Activated naive CD4-positive, alpha-beta T cell treated with anti-CD3 and anti-CD28 coated beads, Interleukin-2, amount 50 U/mL, for 72 hours (primary cell): Measurements from ENCODE around the gene RUNDC1. TPM values are rescaled to one million over a fixed set of nuclear protein-coding genes. Genes with fewer than 3 reads are reported as not detected.

Experiments used
- ATAC-seq, 2 donors: fragments of 150-1000 bp; cut with Tn5 transposase; 2 replicates each; pipeline ENCODE4 v1.10.0; 2021; ENCODE audit warnings: mild to moderate bottlenecking in 2 of 2, moderate library complexity in 2 of 2
- DNase-seq, 2 donors: peaks; one replicate each; pipeline ENCODE4 v3.0.0; 2021 to 2022; ENCODE audit warnings: low spot score in 2 of 2
- H3K27ac Mint-ChIP-seq, 2 donors: one replicate each; pipeline ENCODE4 v1.8.0; 2022; ENCODE audit warnings: mild to moderate bottlenecking in 2 of 2, mixed read lengths in 2 of 2
- H3K36me3 Mint-ChIP-seq, 2 donors: one replicate each; pipeline ENCODE4 v1.8.0; 2022; ENCODE audit warnings: mixed read lengths in 2 of 2
- H3K9me3 Mint-ChIP-seq, 2 donors: one replicate each; pipeline ENCODE4 v1.8.0; 2022; ENCODE audit warnings: mixed read lengths in 2 of 2
- total RNA-seq, 2 donors: library from RNA; stranded (reverse); gene quantifications; one replicate each; pipeline ENCODE4 v1.2.3, GENCODE V29; 2022

RUNDC1 gene
- total RNA-seq, 2 donors from 2014 or later, result 10.7 to 15.2 TPM

GRCh38 chr17:43025290-43025657 lies 44.9 kb downstream of the RUNDC1 start:
- DNase-seq, result no peak
- no peak for ATAC-seq
- H3K27ac Mint-ChIP-seq, result peak overlapping the region; percentile 48 to 50
- no peaks in the 10 kb centered on the region for H3K9me3 Mint-ChIP-seq
- no peaks in the 10 kb centered on the region for H3K36me3 Mint-ChIP-seq

- DNase-seq (no peak), ATAC-seq (no peak)
- H3K36me3 Mint-ChIP-seq, result no peaks in the 10 kb centered on the region
- H3K9me3 Mint-ChIP-seq, result no peaks in the 10 kb centered on the region
- H3K27ac Mint-ChIP-seq, result no peak overlapping the region
These were observed 45.6 kb downstream of the RUNDC1 start for GRCh38 chr17:43025766-43026537.

GRCh38 chr17:43026595-43026994 lies 46.2 kb downstream of the RUNDC1 start:
- H3K9me3 Mint-ChIP-seq, result no peaks in the 10 kb centered on the region
- ATAC-seq (no peak), DNase-seq (no peak)
- H3K36me3 Mint-ChIP-seq, result no peaks in the 10 kb centered on the region
- H3K27ac Mint-ChIP-seq, result no peak overlapping the region

GRCh38 chr17:43027091-43028032 lies 47.0 kb downstream of the RUNDC1 start:
- Mint-ChIP-seq H3K9me3 (no peaks in the 10 kb centered on the region), H3K36me3 (no peaks in the 10 kb centered on the region), H3K27ac (peak overlapping the region in 1 of 2 donors; percentile 16)
- no peak for ATAC-seq
- DNase-seq, result no peak

- H3K9me3 Mint-ChIP-seq, result no peaks in the 10 kb centered on the region
- H3K36me3 Mint-ChIP-seq, result no peaks in the 10 kb centered on the region
- ATAC-seq (no peak), DNase-seq (no peak)
- peak overlapping the region in 1 of 2 donors; percentile 79 for H3K27ac Mint-ChIP-seq
These were observed 48.0 kb downstream of the RUNDC1 start for GRCh38 chr17:43028221-43028861.

GRCh38 chr17:43030137-43030767 lies 49.9 kb downstream of the RUNDC1 start:
- no peak for DNase-seq
- Mint-ChIP-seq H3K9me3 (no peaks in the 10 kb centered on the region), H3K36me3 (no peaks in the 10 kb centered on the region), H3K27ac (no peak overlapping the region)
- ATAC-seq, result no peak

- no peaks in the 10 kb centered on the region for H3K36me3 Mint-ChIP-seq
- DNase-seq, result no peak
- no peak overlapping the region for H3K27ac Mint-ChIP-seq
- no peaks in the 10 kb centered on the region for H3K9me3 Mint-ChIP-seq
- ATAC-seq, result no peak
These were observed 51.3 kb downstream of the RUNDC1 start for GRCh38 chr17:43031666-43032065.

GRCh38 chr17:43033948-43034881 lies 53.9 kb downstream of the RUNDC1 start:
- Mint-ChIP-seq H3K27ac (no peak overlapping the region), H3K9me3 (no peaks in the 10 kb centered on the region), H3K36me3 (no peaks in the 10 kb centered on the region)
- DNase-seq, result no peak
- no peak for ATAC-seq

GRCh38 chr17:43034894-43035293 lies 54.5 kb downstream of the RUNDC1 start:
- DNase-seq (no peak), ATAC-seq (no peak)
- peak overlapping the region; percentile 18 to 27 for H3K27ac Mint-ChIP-seq

GRCh38 chr17:43039646-43040045 lies 59.3 kb downstream of the RUNDC1 start:
- Mint-ChIP-seq H3K27ac (peak overlapping the region in 1 of 2 donors; percentile 2), H3K36me3 (peaks cover 0 to 6% of the 10 kb centered on the region in 2 donors), H3K9me3 (no peaks in the 10 kb centered on the region)
- ATAC-seq (no peak), DNase-seq (no peak)

More at GRCh38 chr17:43034894-43035293, 54.5 kb downstream of the RUNDC1 start:
- Mint-ChIP-seq H3K9me3 (no peaks in the 10 kb centered on the region), H3K36me3 (no peaks in the 10 kb centered on the region)

GRCh38 chr17:43040655-43041054 lies 60.3 kb downstream of the RUNDC1 start:
- ATAC-seq, result no peak
- no peak for DNase-seq
- no peaks in the 10 kb centered on the region for H3K9me3 Mint-ChIP-seq
- H3K27ac Mint-ChIP-seq, result peak overlapping the region in 1 of 2 donors; percentile 88
- peaks cover 0 to 6% of the 10 kb centered on the region in 2 donors for H3K36me3 Mint-ChIP-seq

- no peak overlapping the region for H3K27ac Mint-ChIP-seq
- ATAC-seq (no peak), DNase-seq (no peak)
- no peaks in the 10 kb centered on the region for H3K9me3 Mint-ChIP-seq
- peaks cover 0 to 9% of the 10 kb centered on the region in 2 donors for H3K36me3 Mint-ChIP-seq
These were observed 61.8 kb downstream of the RUNDC1 start for GRCh38 chr17:43042025-43042628.
